HepG2 (cell line): ENCODE measurements around the gene NT5C. TPM values are rescaled to one million over a fixed set of nuclear protein-coding genes. Genes with fewer than 3 reads are reported as not detected.

Experiments
- ATF2 ChIP-seq: sonication (generic); formaldehyde crosslinking; IDR thresholded peaks from 2 replicates; pipeline ENCODE4 v1.4.0; 2020; ENCODE audit warnings: missing genetic modification reagents
- DNMT1 ChIP-seq: sonication (generic); formaldehyde crosslinking; IDR thresholded peaks from 2 replicates; pipeline ENCODE4 v1.5.1; 2020; ENCODE audit warnings: mild to moderate bottlenecking, missing genetic modification reagents
- EZH2 ChIP-seq: conservative IDR thresholded peaks from 2 replicates; pipeline ENCODE4 v1.6.1; 2012; ENCODE audit warnings: mild to moderate bottlenecking, low read depth, low read length, moderate library complexity
- GABPB1 ChIP-seq: IDR thresholded peaks from 2 replicates; pipeline ENCODE4 v1.6.1; 2016; ENCODE audit warnings: mild to moderate bottlenecking, missing genetic modification reagents, moderate library complexity, missing compliant biosample characterization
- HMG20A ChIP-seq: IDR thresholded peaks from 2 replicates; pipeline ENCODE4 v1.6.1; 2016; ENCODE audit warnings: borderline replicate concordance
- HNF1A ChIP-seq, 2 experiments: sonication (generic) in 1 of 2; formaldehyde crosslinking in 1 of 2; IDR thresholded peaks; 2 replicates each; pipeline versions ENCODE4 v1.4.0 to v1.6.1; 2016 to 2020; ENCODE audit warnings: borderline replicate concordance in 1 of 2, low read depth in 1 of 2, mild to moderate bottlenecking in 1 of 2, missing genetic modification reagents in 1 of 2
- KLF16 ChIP-seq, 2 experiments: sonication (generic) in 1 of 2; formaldehyde crosslinking in 1 of 2; IDR thresholded peaks; 2 replicates each; pipeline versions ENCODE4 v1.6.1 to v1.8.0; 2016 to 2023; ENCODE audit warnings: missing genetic modification reagents in 2 of 2, missing compliant biosample characterization in 1 of 2
- MEF2D ChIP-seq: sonication (generic); formaldehyde crosslinking; IDR thresholded peaks from 2 replicates; pipeline ENCODE4 v1.5.1; 2020; ENCODE audit warnings: mild to moderate bottlenecking, missing genetic modification reagents
- MIER2 ChIP-seq: IDR thresholded peaks from 2 replicates; pipeline ENCODE4 v1.6.1; 2016; ENCODE audit warnings: missing biosample characterization, missing genetic modification reagents
- MZF1 ChIP-seq: sonication (generic); formaldehyde crosslinking; IDR thresholded peaks from 2 replicates; pipeline ENCODE4 v1.8.1; 2023; ENCODE audit warnings: mild to moderate bottlenecking, missing genetic modification reagents, borderline replicate concordance
- PHB2 ChIP-seq: fragments of 450-650 bp; IDR thresholded peaks from 2 replicates; pipeline ENCODE4 v1.6.1; 2018; ENCODE audit not compliant: partially characterized antibody
- RAD21 ChIP-seq: fragments of 450-650 bp; formaldehyde crosslinking; IDR thresholded peaks from 2 replicates; pipeline ENCODE4 v1.5.0; 2020; ENCODE audit warnings: mild to moderate bottlenecking
- STAT6 ChIP-seq: sonication (generic); formaldehyde crosslinking; IDR thresholded peaks from 2 replicates; pipeline ENCODE4 v1.4.0; 2020; ENCODE audit warnings: missing genetic modification reagents, mild to moderate bottlenecking, borderline replicate concordance
- ZNF160 ChIP-seq: sonication (generic); formaldehyde crosslinking; IDR thresholded peaks from 2 replicates; pipeline ENCODE4 v1.8.0; 2022; ENCODE audit warnings: mild to moderate bottlenecking, inconsistent platforms, missing genetic modification reagents
- ZNF232 ChIP-seq: sonication (generic); formaldehyde crosslinking; IDR thresholded peaks from 2 replicates; pipeline ENCODE4 v1.4.0; 2020; ENCODE audit warnings: missing genetic modification reagents, borderline replicate concordance
- ZNF256 ChIP-seq: sonication (generic); formaldehyde crosslinking; conservative IDR thresholded peaks from 2 replicates; pipeline ENCODE4 v1.4.0; 2020; ENCODE audit warnings: missing genetic modification reagents
- ZNF510 ChIP-seq: sonication (generic); formaldehyde crosslinking; IDR thresholded peaks from 2 replicates; pipeline ENCODE4 v1.4.0; 2020; ENCODE audit warnings: low read depth, mild to moderate bottlenecking, missing genetic modification reagents
- ZNF564 ChIP-seq: sonication (generic); formaldehyde crosslinking; IDR thresholded peaks from 2 replicates; pipeline ENCODE4 v1.8.1; 2023; ENCODE audit warnings: mild to moderate bottlenecking, missing genetic modification reagents
- ZNF605 ChIP-seq: sonication (generic); formaldehyde crosslinking; IDR thresholded peaks from 2 replicates; pipeline ENCODE4 v1.8.0; 2022; ENCODE audit warnings: mild to moderate bottlenecking, missing genetic modification reagents
- polyA plus RNA-seq, 8 experiments: library from polyadenylated mRNA; depleted of rRNA in 3 of 8; stranded (reverse) in 7 of 8; unstranded in 1 of 8; fragments of >200 nt; fragmentation: Illumina TruSeq in 4 of 8; extraction: Trizol in 4 of 8; gene quantifications; 2 replicates each; pipeline versions ENCODE4 v1.2.1 to v1.2.3, GENCODE V29; 2011 to 2016; ENCODE audit warnings: low read depth in 4 of 8, missing spikeins in 1 of 8, mixed read lengths in 1 of 8; ENCODE audit not compliant: insufficient read depth in 1 of 8
- total RNA-seq, 5 experiments: library from RNA; depleted of rRNA; stranded (reverse); fragments of >200 nt; fragmentation: Illumina TruSeq; extraction: Trizol; gene quantifications; 2 replicates each; pipeline ENCODE4 v1.2.3, GENCODE V29; 2016; ENCODE audit warnings: low read depth in 1 of 5
- TF ChIP-seq, protein P1 (sequence below): sonication (generic); formaldehyde crosslinking; IDR thresholded peaks from 2 replicates; pipeline ENCODE4 v1.4.0; 2020; ENCODE audit warnings: mild to moderate bottlenecking, missing genetic modification reagents

The NT5C gene
- total and polyA plus RNA-seq, 2 of the 13 experiments (the other 11 are each of a cell fraction or from before 2014, with no cell fraction given), result 42.8 to 48.6 TPM

- TF ChIP-seq HNF1A (IDR thresholded peaks at IDR 0.05; ENCODE audit: low read depth) (no peak), HNF1A (CRISPR knock-in tag; IDR thresholded peaks at IDR 0.05; ENCODE audit: borderline replicate concordance) (peak; percentile 50), EZH2 (no peak), ZNF160 (CRISPR knock-in tag) (no peak), MIER2 (CRISPR knock-in tag) (no peak), PHB2 (no peak), ZNF232 (CRISPR knock-in tag) (peak; percentile 17; the same call in 1 of the 2 replicates), RAD21 (CRISPR knock-in tag) (no peak; the same call in 1 of the 2 replicates), MZF1 (CRISPR knock-in tag) (no peak), ATF2 (CRISPR knock-in tag) (peak; percentile 68), ZNF256 (CRISPR knock-in tag) (no peak), ZNF510 (CRISPR knock-in tag) (no peak), ZNF605 (CRISPR knock-in tag) (peak; percentile 62; the same call in 1 of the 2 replicates), MEF2D (CRISPR knock-in tag) (0 out of 2 replicates have a peak, but pooled peaks have one; percentile 59), DNMT1 (CRISPR knock-in tag) (no peak), STAT6 (CRISPR knock-in tag) (no peak), GABPB1 (peak; percentile 71), ZNF564 (peak; percentile 55; the same call in 1 of the 2 replicates), HMG20A (CRISPR knock-in tag) (peak; percentile 89), KLF16 (CRISPR knock-in tag; IDR thresholded peaks at IDR 0.05) (0 out of 4 replicates have a peak, but pooled peaks of 1 of the 2 experiments have one; percentile 53)
- TF ChIP-seq, protein P1, sequence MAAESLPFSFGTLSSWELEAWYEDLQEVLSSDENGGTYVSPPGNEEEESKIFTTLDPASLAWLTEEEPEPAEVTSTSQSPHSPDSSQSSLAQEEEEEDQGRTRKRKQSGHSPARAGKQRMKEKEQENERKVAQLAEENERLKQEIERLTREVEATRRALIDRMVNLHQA (CRISPR knock-in tag), result no peak
These were observed 40.4 kb downstream of the NT5C start (continued) for GRCh38 chr17:75090871-75091854.
